SK-N-SH treated with all-trans-retinoic acid at 6 μM for 48 hours (cell line): ENCODE results near the gene PTGDR2.

Experiments
- ARNTL ChIP-seq: fragments of 450-650 bp; formaldehyde crosslinking; IDR thresholded peaks from 2 replicates; pipeline ENCODE4 v1.5.0; 2020; ENCODE audit warnings: low read depth, mild to moderate bottlenecking, moderate library complexity, borderline replicate concordance
- BACH2 ChIP-seq: fragments of 250-450 bp; sonication (Bioruptor Pico); IDR thresholded peaks from 2 replicates; pipeline ENCODE4 v1.9.0; 2021; ENCODE audit warnings: mild to moderate bottlenecking, borderline replicate concordance
- CREB5 ChIP-seq: fragments of 250-450 bp; sonication (Bioruptor Pico); IDR thresholded peaks from 2 replicates; pipeline ENCODE4 v1.5.1; 2020; ENCODE audit warnings: low read depth, mild to moderate bottlenecking, moderate library complexity
- CSRNP3 ChIP-seq: fragments of 250-450 bp; sonication (Bioruptor Pico); IDR thresholded peaks from 2 replicates; pipeline ENCODE4 v1.5.1; 2021; ENCODE audit warnings: mild to moderate bottlenecking, moderate library complexity
- ESRRG ChIP-seq: fragments of 250-450 bp; sonication (Bioruptor Pico); IDR thresholded peaks from 2 replicates; pipeline ENCODE4 v1.6.1; 2021; ENCODE audit warnings: mild to moderate bottlenecking
- PATZ1 ChIP-seq: fragments of 250-450 bp; sonication (Bioruptor Pico); IDR thresholded peaks from 2 replicates; pipeline ENCODE4 v1.8.0; 2020; ENCODE audit warnings: mild to moderate bottlenecking, moderate library complexity, borderline replicate concordance
- PPARA ChIP-seq: fragments of 250-450 bp; sonication (Bioruptor Pico); IDR thresholded peaks from 2 replicates; pipeline ENCODE4 v1.5.0; 2020; ENCODE audit warnings: mild to moderate bottlenecking, borderline replicate concordance
- SNAI2 ChIP-seq: fragments of 250-450 bp; sonication (Bioruptor Pico); IDR thresholded peaks from 2 replicates; pipeline ENCODE4 v1.5.0; 2020; ENCODE audit warnings: mild to moderate bottlenecking, moderate library complexity
- TOX ChIP-seq: fragments of 250-450 bp; sonication (Bioruptor Pico); IDR thresholded peaks from 2 replicates; pipeline ENCODE4 v1.8.0; 2021; ENCODE audit warnings: mild to moderate bottlenecking, moderate library complexity, borderline replicate concordance

- no peak for TF ChIP-seq ESRRG (CRISPR knock-in tag)
- TF ChIP-seq PATZ1, result no peak
- TF ChIP-seq CREB5 (CRISPR knock-in tag), result no peak
- TF ChIP-seq CSRNP3 (CRISPR knock-in tag), result no peak
- no peak for TF ChIP-seq ARNTL (CRISPR knock-in tag)
- no peak for TF ChIP-seq TOX (CRISPR knock-in tag)
- no peak for TF ChIP-seq BACH2 (CRISPR knock-in tag)
- TF ChIP-seq PPARA (CRISPR knock-in tag), result no peak
- TF ChIP-seq SNAI2 (CRISPR knock-in tag), result no peak
These were observed 664 bp downstream of the PTGDR2 start for GRCh38 chr11:60854847-60855725.
